Immature natural killer cell (primary cell): ENCODE measurements around the gene RAB15. TPM values are rescaled to one million over a fixed set of nuclear protein-coding genes. Genes with fewer than 3 reads are reported as not detected.
A peak's percentile ranks its signal among the peaks of the same experiment; 100 is the strongest.

ENCODE experiments used
- DNase-seq, 3 donors: peaks; one replicate each; pipeline ENCODE4 v3.0.0; 2022; ENCODE audit warnings: mixed read lengths in 1 of 3
- H3K27ac Mint-ChIP-seq, 6 donors: one replicate each; pipeline ENCODE4 v1.8.0; 2020; ENCODE audit warnings: mixed read lengths in 6 of 6, mild to moderate bottlenecking in 5 of 6, inconsistent platforms in 4 of 6, moderate library complexity in 3 of 6
- H3K27me3 Mint-ChIP-seq, 3 donors: one replicate each; pipeline ENCODE4 v1.8.0; 2020 to 2021; ENCODE audit warnings: low read depth in 3 of 3, mild to moderate bottlenecking in 3 of 3, mixed read lengths in 3 of 3, moderate library complexity in 3 of 3, inconsistent platforms in 1 of 3
- H3K36me3 Mint-ChIP-seq, 3 donors: one replicate each; pipeline ENCODE4 v1.8.0; 2020; ENCODE audit warnings: mixed read lengths in 3 of 3, inconsistent platforms in 2 of 3, mild to moderate bottlenecking in 2 of 3
- H3K4me1 Mint-ChIP-seq, 2 donors: one replicate each; pipeline ENCODE4 v1.8.0; 2020; ENCODE audit warnings: inconsistent platforms in 2 of 2, mild to moderate bottlenecking in 2 of 2, mixed read lengths in 2 of 2, moderate library complexity in 1 of 2
- H3K4me3 Mint-ChIP-seq, 5 donors: one replicate each; pipeline ENCODE4 v1.8.0; 2020; ENCODE audit warnings: mild to moderate bottlenecking in 5 of 5, mixed read lengths in 5 of 5, inconsistent platforms in 3 of 5, moderate library complexity in 3 of 5
- H3K9me3 Mint-ChIP-seq, 6 donors: one replicate each; pipeline ENCODE4 v1.8.0; 2020; ENCODE audit warnings: mild to moderate bottlenecking in 6 of 6, mixed read lengths in 6 of 6, inconsistent platforms in 4 of 6, moderate library complexity in 3 of 6
- polyA plus RNA-seq, 3 donors: library from polyadenylated mRNA; unstranded; fragments of 300-500 nt; fragmentation: Illumina TruSeq; gene quantifications; one replicate each; pipeline ENCODE4 v1.2.3, GENCODE V29; 2021

RAB15 gene
- polyA plus RNA-seq, 3 donors from 2014 or later, result 0.52 to 1.2 (median 1.1) TPM

- peaks cover 4 to 30% (median 8%) of the 10 kb centered on the region in 3 donors for H3K36me3 Mint-ChIP-seq
- no peaks in the 10 kb centered on the region for H3K27me3 Mint-ChIP-seq
- DNase-seq, result no peak
- H3K4me3 Mint-ChIP-seq, result no peak overlapping the region
- no peaks in the 10 kb centered on the region for H3K9me3 Mint-ChIP-seq
- peak overlapping the region in 1 of 6 donors; percentile 18 for H3K27ac Mint-ChIP-seq
- H3K4me1 Mint-ChIP-seq, result peaks cover 37% of the 10 kb centered on the region in 2 donors
Measured at GRCh38 chr14:64932231-64932630, 39.9 kb downstream of the RAB15 start.

GRCh38 chr14:64931123-64931522, 41.0 kb downstream of the RAB15 start:
- no peaks in the 10 kb centered on the region for H3K9me3 Mint-ChIP-seq
- peaks cover 26 to 39% of the 10 kb centered on the region in 2 donors for H3K4me1 Mint-ChIP-seq
- no peaks in the 10 kb centered on the region for H3K27me3 Mint-ChIP-seq
- H3K4me3 Mint-ChIP-seq, result no peak overlapping the region
- DNase-seq, result no peak
- peaks cover 4 to 35% (median 12%) of the 10 kb centered on the region in 3 donors for H3K36me3 Mint-ChIP-seq
- H3K27ac Mint-ChIP-seq, result peak overlapping the region in 1 of 6 donors; percentile 85

DNA sequence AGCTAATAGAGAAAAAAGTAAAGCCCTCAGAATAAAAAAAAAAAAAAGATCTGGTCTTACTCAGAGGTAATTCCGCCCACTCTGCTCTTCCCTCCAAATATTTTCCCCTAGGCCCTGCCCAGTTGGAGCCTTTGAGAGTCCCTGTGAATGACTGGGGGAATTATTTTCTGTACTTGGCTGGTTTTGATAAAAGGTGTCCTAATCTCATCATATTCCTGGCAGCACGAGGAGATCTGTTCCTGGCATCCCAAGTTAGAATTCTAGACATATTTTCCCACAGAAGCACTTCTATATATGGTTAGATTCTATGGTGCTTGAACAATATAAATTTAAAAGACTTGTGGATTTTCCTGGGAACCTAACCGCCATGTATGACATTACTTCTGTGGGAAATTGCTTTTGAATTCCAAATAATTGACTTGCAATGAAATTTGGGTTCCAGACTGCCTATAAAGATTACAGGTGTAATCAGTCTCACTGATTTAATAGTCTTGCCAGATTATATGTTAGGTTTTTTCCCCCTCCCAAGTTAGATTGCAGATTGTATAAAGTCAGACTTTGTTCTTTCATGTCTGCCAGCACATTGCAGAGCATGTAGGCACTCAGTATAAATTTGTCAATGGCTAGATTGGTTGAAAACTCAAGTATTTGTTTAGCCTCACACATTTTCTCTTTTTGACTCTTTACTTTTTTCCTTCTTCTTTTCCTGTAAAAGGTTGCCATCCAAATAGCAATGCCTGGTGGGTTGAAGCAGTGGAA, 41.9 kb downstream of the RAB15 start:
- Mint-ChIP-seq H3K27me3 (no peaks in the 10 kb centered on the region), H3K4me1 (peaks cover 18 to 31% of the 10 kb centered on the region in 2 donors), H3K4me3 (peak overlapping the region in 1 of 5 donors; percentile 4), H3K9me3 (no peaks in the 10 kb centered on the region), H3K36me3 (peaks cover 4 to 35% (median 12%) of the 10 kb centered on the region in 3 donors), H3K27ac (peak overlapping the region in 5 of 6 donors; percentile 54 to 85 (median 80))
- no peak for DNase-seq

GRCh38 chr14:64929014-64929359, 43.1 kb downstream of the RAB15 start:
- peaks cover 4 to 33% (median 13%) of the 10 kb centered on the region in 3 donors for H3K36me3 Mint-ChIP-seq
- H3K9me3 Mint-ChIP-seq, result no peaks in the 10 kb centered on the region
- no peak overlapping the region for H3K27ac Mint-ChIP-seq
- H3K27me3 Mint-ChIP-seq, result no peaks in the 10 kb centered on the region
- H3K4me3 Mint-ChIP-seq, result no peak overlapping the region
- peak in 1 of 3 donors; percentile 3 for DNase-seq
- H3K4me1 Mint-ChIP-seq, result peaks cover 16 to 27% of the 10 kb centered on the region in 2 donors

GRCh38 chr14:64928239-64929013, 43.7 kb downstream of the RAB15 start:
- DNase-seq, result peak; percentile 24 to 36 (median 25)
- Mint-ChIP-seq H3K4me1 (peaks cover 21 to 27% of the 10 kb centered on the region in 2 donors), H3K36me3 (peaks cover 8 to 37% (median 13%) of the 10 kb centered on the region in 3 donors), H3K4me3 (no peak overlapping the region), H3K27me3 (no peaks in the 10 kb centered on the region), H3K9me3 (no peaks in the 10 kb centered on the region), H3K27ac (no peak overlapping the region)

DNA sequence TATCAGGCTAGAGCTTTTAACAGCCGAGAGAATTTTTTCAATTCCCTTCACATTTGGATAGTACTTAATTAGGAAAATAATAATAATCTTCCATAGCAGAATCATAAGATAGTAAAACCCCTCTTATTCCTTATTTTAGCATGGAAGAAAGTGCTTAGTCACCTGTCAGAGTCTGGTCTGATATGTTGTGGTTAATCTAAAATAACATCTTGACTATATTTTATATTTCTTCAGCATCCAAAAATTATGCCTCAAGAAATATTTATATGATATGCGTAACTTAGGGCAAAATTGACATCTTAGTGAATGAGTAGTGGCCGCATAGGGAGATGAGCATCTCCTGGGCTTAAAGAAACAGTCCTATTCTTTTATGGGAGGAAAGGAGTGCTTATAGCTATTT, 45.1 kb downstream of the RAB15 start:
- Mint-ChIP-seq H3K4me3 (no peak overlapping the region), H3K4me1 (peaks cover 26 to 28% of the 10 kb centered on the region in 2 donors), H3K27ac (peak overlapping the region; percentile 27 to 77 (median 66)), H3K9me3 (no peaks in the 10 kb centered on the region), H3K36me3 (peaks cover 8 to 31% (median 13%) of the 10 kb centered on the region in 3 donors), H3K27me3 (no peaks in the 10 kb centered on the region)
- no peak for DNase-seq

GRCh38 chr14:64926398-64926995, 45.6 kb downstream of the RAB15 start:
- peaks cover 29 to 31% of the 10 kb centered on the region in 2 donors for H3K4me1 Mint-ChIP-seq
- DNase-seq, result no peak
- H3K27ac Mint-ChIP-seq, result peak overlapping the region; percentile 27 to 77 (median 66)
- peaks cover 8 to 28% (median 13%) of the 10 kb centered on the region in 3 donors for H3K36me3 Mint-ChIP-seq
- no peaks in the 10 kb centered on the region for H3K9me3 Mint-ChIP-seq
- no peak overlapping the region for H3K4me3 Mint-ChIP-seq
- H3K27me3 Mint-ChIP-seq, result no peaks in the 10 kb centered on the region

- no peak for DNase-seq
- Mint-ChIP-seq H3K36me3 (peaks cover 4 to 19% (median 10%) of the 10 kb centered on the region in 3 donors), H3K4me1 (peaks cover 36 to 56% of the 10 kb centered on the region in 2 donors), H3K27ac (no peak overlapping the region), H3K27me3 (no peaks in the 10 kb centered on the region), H3K4me3 (no peak overlapping the region), H3K9me3 (no peaks in the 10 kb centered on the region)
Measured at GRCh38 chr14:64923015-64923414, 49.1 kb downstream of the RAB15 start.

DNA sequence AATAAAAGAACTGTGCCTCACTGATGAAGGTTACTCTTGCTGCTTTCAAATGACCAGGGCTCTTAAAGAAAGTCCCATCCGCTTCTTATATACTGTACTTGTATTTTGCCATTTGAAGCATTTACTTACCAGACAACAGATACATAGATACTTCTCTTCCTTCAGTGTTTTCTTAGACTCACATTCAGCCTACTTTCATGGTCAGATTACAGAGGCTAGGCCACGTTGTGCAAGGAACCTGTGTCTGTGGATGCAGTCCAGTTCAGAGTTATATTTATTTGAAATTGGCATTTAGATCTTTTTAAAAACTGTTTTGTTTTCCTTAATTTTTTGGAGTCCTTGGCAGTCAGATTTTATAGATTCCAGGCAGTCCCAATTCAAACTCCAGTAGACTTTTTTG, 51.7 kb downstream of the RAB15 start:
- DNase-seq, result no peak
- H3K4me1 Mint-ChIP-seq, result peaks cover 40 to 80% of the 10 kb centered on the region in 2 donors
- no peak overlapping the region for H3K4me3 Mint-ChIP-seq
- no peaks in the 10 kb centered on the region for H3K27me3 Mint-ChIP-seq
- H3K9me3 Mint-ChIP-seq, result no peaks in the 10 kb centered on the region
- peaks cover 4 to 10% (median 6%) of the 10 kb centered on the region in 3 donors for H3K36me3 Mint-ChIP-seq
- H3K27ac Mint-ChIP-seq, result peak overlapping the region in 3 of 6 donors; percentile 19 to 57 (median 21)

GRCh38 chr14:64919618-64920017, 52.5 kb downstream of the RAB15 start:
- Mint-ChIP-seq H3K9me3 (no peaks in the 10 kb centered on the region), H3K4me1 (peaks cover 47 to 85% of the 10 kb centered on the region in 2 donors), H3K36me3 (peaks cover 3 to 12% (median 4%) of the 10 kb centered on the region in 3 donors), H3K27ac (peak overlapping the region in 2 of 6 donors; percentile 53), H3K4me3 (no peak overlapping the region), H3K27me3 (peaks cover 2 to 5% (median 5%) of the 10 kb centered on the region in 3 donors)
- DNase-seq, result no peak

GRCh38 chr14:64919215-64919614, 52.9 kb downstream of the RAB15 start:
- H3K4me3 Mint-ChIP-seq, result no peak overlapping the region
- H3K4me1 Mint-ChIP-seq, result peaks cover 45 to 83% of the 10 kb centered on the region in 2 donors
- no peak overlapping the region for H3K27ac Mint-ChIP-seq
- H3K9me3 Mint-ChIP-seq, result no peaks in the 10 kb centered on the region
- H3K36me3 Mint-ChIP-seq, result peaks cover 0 to 8% (median 4%) of the 10 kb centered on the region in 3 donors
- DNase-seq, result no peak
- H3K27me3 Mint-ChIP-seq, result peaks cover 6 to 9% (median 9%) of the 10 kb centered on the region in 3 donors

GRCh38 chr14:64918216-64918615, 53.9 kb downstream of the RAB15 start:
- Mint-ChIP-seq H3K27ac (peak overlapping the region in 1 of 6 donors; percentile 28), H3K4me1 (peaks cover 51 to 82% of the 10 kb centered on the region in 2 donors), H3K27me3 (peaks cover 9 to 13% (median 12%) of the 10 kb centered on the region in 3 donors), H3K4me3 (no peak overlapping the region), H3K9me3 (no peaks in the 10 kb centered on the region), H3K36me3 (peaks cover 0 to 3% (median 0%) of the 10 kb centered on the region in 3 donors)
- no peak for DNase-seq

DNA sequence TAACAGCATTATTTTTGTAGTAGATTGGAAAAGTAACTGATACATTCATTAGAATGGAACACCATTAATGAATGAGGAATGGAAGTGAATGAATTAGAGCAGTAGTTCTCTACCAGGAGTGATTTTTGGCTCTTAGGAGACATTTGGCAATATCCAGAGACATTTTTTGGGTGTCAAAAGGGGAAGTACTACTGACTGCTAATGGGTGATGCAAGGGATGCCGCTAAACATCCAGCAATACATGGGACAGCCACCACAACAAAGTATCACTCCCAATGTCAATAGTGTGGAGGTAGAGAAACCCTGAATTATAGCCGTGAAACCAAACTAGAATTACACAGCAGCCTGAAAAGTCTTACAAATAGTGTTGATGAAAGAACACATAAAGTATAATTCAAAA, 56.3 kb downstream of the RAB15 start:
- no peak for DNase-seq
- Mint-ChIP-seq H3K36me3 (peaks cover 0 to 3% (median 0%) of the 10 kb centered on the region in 3 donors), H3K27ac (peak overlapping the region; percentile 93 to 100 (median 96)), H3K4me3 (peak overlapping the region; percentile 89 to 94 (median 93)), H3K27me3 (peaks cover 9 to 13% (median 12%) of the 10 kb centered on the region in 3 donors), H3K4me1 (peaks cover 46 to 78% of the 10 kb centered on the region in 2 donors), H3K9me3 (no peaks in the 10 kb centered on the region)
